Measurements from ENCODE around the gene IKBKE.

Gene IKBKE

DNA sequence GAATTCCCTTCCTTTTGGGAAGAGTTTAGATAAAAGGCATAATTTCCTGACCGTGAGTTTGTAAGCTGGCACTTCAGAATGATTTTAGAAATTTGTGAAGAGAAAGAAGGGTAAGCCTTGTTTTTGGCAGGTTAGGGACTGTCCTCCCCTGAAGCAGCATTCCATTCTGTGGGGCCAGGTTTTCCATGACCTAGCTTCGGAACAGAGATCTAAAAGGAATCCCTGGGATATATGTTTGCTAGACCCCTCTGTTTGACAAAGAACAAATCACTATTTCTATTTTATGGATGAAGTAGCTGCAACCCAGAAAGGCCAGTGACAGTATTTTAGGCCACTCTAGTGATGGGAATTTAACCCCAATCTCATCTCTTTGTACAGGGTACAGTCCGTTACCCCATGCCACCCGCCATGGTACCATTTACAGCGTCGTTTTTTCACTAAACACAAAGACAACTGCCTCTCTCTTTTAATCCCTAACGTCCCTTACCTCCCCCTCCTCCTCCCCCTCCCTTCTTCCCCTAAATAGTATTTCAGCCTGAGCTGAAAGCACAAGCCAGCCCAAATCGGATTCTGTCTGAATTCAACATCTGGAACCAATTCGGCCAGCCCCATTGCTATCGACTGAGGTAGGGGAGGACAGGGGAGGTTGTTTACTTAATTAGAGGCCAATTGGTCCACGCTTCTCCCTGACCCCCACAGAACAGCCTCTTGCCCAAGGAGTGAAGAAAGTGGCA is 23.4 kb upstream of the IKBKE start:
- H3K4me3 ChIP-seq (replicated peaks; ENCODE audit: low read depth, low read length): no peak overlapping the region
- DNase-seq (ENCODE audit: extremely low read depth, low read depth): peak; percentile 40
- TF ChIP-seq, protein P1, sequence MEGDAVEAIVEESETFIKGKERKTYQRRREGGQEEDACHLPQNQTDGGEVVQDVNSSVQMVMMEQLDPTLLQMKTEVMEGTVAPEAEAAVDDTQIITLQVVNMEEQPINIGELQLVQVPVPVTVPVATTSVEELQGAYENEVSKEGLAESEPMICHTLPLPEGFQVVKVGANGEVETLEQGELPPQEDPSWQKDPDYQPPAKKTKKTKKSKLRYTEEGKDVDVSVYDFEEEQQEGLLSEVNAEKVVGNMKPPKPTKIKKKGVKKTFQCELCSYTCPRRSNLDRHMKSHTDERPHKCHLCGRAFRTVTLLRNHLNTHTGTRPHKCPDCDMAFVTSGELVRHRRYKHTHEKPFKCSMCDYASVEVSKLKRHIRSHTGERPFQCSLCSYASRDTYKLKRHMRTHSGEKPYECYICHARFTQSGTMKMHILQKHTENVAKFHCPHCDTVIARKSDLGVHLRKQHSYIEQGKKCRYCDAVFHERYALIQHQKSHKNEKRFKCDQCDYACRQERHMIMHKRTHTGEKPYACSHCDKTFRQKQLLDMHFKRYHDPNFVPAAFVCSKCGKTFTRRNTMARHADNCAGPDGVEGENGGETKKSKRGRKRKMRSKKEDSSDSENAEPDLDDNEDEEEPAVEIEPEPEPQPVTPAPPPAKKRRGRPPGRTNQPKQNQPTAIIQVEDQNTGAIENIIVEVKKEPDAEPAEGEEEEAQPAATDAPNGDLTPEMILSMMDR (IDR thresholded peaks at IDR 0.05; ENCODE audit: low read depth, low read length, missing control alignments): no peak

DNA sequence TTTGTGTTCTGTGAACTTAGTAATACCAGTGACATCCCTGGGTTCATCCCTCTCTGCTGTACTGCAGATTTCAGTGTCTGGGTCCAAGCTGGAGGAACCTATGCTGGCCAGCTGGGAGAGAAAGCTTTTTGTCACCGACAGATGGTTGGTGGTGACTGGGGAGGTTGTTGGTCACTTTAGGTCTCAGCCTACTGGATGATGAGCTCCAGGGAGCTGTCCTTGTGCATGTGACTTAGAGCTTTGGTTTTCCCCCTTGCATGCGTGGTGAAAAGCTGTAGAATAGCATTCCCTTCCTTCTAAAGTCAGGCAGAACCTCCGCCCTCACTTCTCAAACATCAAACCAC is 22.9 kb upstream of the IKBKE start:
- H3K4me3 ChIP-seq (replicated peaks; ENCODE audit: low read depth, low read length): no peak overlapping the region
- DNase-seq (ENCODE audit: extremely low read depth, low read depth): no peak
- TF ChIP-seq, protein P1 (IDR thresholded peaks at IDR 0.05; ENCODE audit: low read depth, low read length, missing control alignments): no peak

DNA sequence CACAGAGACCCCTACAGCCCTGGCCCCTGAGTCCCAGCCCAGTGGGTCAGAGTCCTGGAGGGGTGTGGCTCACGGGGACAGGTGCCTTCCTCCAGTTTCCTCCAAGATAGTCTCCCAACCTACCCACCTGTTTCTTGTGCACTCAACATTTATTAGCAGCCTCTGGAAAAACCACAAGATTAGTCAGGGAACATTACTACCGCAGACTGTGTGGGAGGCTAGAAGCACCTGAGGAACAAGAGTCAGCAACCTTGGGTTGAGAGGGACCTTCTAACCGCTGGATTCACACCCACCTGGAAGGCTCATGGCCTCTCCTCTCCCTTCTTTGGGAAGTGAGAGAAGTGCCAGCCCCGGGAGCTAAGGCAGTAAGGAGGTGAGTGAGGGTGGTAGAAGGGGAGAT is 22.5 kb upstream of the IKBKE start:
- DNase-seq (ENCODE audit: extremely low read depth, low read depth): no peak
- H3K4me3 ChIP-seq (replicated peaks; ENCODE audit: low read depth, low read length): no peak overlapping the region
- TF ChIP-seq, protein P1 (IDR thresholded peaks at IDR 0.05; ENCODE audit: low read depth, low read length, missing control alignments): no peak

DNA sequence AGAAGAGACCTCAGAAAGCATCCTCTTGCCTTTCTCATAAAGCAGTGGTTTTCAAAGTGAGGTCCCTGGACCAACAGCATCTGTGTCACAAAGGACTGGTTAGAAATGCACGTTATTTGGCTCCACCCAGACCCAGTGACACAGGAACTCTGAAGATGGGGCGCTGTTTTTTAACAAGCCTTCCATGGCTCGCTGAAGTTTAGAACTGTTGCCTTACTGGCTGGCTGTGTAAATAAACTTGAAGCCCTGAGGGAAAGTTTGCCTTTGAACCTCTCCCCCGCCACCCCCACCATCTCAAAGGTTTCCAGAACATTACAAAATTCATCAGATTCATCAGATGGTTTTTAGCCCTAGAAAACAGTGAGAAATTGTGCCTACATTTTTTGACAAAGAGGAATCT is 21.8 kb upstream of the IKBKE start:
- DNase-seq (ENCODE audit: extremely low read depth, low read depth): no peak
- H3K4me3 ChIP-seq (replicated peaks; ENCODE audit: low read depth, low read length): no peak overlapping the region
- TF ChIP-seq, protein P1 (IDR thresholded peaks at IDR 0.05; ENCODE audit: low read depth, low read length, missing control alignments): no peak

DNA sequence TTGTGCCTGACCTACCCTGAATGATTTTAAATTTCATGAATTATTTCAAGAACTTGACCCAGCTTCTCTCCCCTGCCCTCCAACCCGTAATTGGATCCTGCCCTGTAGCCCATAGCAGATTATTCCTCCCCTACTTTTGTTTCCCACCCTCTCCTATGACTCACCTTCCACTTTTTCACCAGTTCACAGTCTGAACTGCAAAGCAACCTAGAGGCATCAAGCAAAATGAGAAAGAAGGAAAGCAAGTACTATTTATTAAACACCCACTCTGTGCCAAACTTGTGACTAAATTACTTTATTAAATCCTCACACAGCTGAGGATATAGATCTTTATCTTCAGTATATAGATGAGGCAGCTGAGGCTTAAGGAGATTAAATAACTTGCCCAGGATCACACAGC is 20.7 kb upstream of the IKBKE start:
- TF ChIP-seq, protein P1 (IDR thresholded peaks at IDR 0.05; ENCODE audit: low read depth, low read length, missing control alignments): no peak
- H3K4me3 ChIP-seq (replicated peaks; ENCODE audit: low read depth, low read length): no peak overlapping the region
- DNase-seq (ENCODE audit: extremely low read depth, low read depth): peak; percentile 19

DNA sequence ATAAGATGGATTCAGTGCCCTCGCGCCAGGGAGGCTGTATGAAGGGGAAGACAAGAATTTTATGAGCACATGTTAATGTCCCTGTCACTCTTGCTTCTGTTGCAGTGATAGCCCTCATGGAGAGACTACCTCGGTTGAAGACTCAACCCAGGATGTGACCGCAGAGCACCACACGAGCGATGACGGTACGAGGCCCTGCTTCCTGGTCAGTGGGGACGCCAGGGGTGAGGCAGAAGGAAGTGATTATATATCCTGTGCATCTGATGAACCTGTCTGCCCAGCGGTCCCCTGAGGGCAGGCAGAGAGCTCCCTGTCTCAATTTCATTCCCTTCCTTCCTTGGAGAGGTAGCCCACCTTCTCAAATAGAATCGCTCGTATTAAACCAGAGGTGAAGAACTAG is 20.0 kb upstream of the IKBKE start:
- TF ChIP-seq, protein P1 (IDR thresholded peaks at IDR 0.05; ENCODE audit: low read depth, low read length, missing control alignments): no peak
- no peak for DNase-seq (ENCODE audit: extremely low read depth, low read depth)

More for the DNA sequence above, 20.0 kb upstream of the IKBKE start:
- H3K4me3 ChIP-seq (replicated peaks; ENCODE audit: low read depth, low read length): no peak overlapping the region
